Forelimb muscle (tissue), 1 donor: ENCODE data around the gene RHBG. TPM values are rescaled to one million over a fixed set of nuclear protein-coding genes. Genes with fewer than 3 reads are reported as not detected.
"Not testable (repeated sequence)": the region's sequence is repeated elsewhere in the genome, so short reads cannot be mapped to it uniquely, and the experiment has no call there.

Experiments
- DNase-seq: peaks from one replicate; pipeline ENCODE4 v3.0.0-alpha.2; 2013; ENCODE audit warnings: low read depth
- polyA plus RNA-seq: library from polyadenylated mRNA; unstranded; fragments of 120-200 nt; gene quantifications from one replicate; pipeline ENCODE4 v1.2.1, GENCODE V29; 2013; ENCODE audit not compliant: insufficient read length

RHBG gene
- not detected for polyA plus RNA-seq

DNA sequence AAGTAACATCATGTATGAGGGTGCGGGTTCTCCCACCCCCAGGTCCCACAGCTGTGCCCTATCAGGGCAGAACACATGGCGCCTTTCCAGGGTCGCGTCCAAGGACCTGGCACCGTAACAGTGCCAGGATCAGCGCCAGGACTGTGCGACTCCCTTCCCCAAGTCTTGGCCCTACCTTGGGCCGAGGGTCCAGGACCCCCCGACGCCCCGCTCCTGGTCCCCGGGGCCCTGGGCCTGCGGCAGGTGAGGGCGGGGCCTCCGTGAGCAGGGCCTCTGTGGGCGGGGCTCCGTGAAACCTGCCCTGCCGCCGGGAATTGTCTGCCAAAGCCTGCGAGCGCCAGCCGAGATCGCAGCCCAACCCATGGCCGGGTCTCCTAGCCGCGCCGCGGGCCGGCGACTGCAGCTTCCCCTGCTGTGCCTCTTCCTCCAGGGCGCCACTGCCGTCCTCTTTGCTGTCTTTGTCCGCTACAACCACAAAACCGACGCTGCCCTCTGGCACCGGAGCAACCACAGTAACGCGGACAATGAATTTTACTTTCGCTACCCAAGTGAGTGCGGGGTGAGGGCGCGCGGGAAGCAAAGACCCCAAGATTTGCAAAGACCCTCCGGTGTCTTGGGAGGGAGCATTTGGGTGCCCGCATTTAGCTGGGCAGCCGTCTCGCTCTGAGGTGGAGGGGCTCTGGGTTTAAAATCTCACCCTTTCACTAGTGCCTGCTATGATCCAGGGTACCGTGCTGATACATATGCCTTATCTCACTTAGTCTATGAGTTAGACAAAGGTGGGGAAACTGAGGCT is at the start of gene RHBG:
Gene RHBG (plus strand): TSS at position 323 of the 796 bp plus-strand sequence. CDS start 39 bp downstream, at position 362.
- no peak for DNase-seq

DNA sequence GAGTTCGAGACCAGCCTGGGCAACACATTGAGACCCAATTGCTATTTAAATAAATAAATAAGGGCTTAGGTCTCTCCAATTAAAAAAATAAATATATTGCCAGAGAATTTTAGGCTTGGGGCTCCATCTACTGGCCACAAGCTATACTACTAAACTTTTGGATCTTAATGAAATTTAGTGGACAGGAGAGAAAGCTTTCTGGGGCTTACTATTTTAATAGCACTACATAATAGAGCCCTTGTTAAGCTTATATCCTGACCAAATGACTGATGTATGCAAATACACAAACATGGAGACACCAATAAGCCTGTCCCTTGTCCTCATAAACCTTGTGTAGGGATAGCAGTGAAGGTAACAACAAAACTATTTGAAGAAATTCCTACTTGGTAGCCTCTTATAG is 49.3 kb upstream of the RHBG start:
- no peak for DNase-seq

GRCh38 chr1:156320560-156320959 is 48.5 kb upstream of the RHBG start:
- DNase-seq, result no peak

DNA sequence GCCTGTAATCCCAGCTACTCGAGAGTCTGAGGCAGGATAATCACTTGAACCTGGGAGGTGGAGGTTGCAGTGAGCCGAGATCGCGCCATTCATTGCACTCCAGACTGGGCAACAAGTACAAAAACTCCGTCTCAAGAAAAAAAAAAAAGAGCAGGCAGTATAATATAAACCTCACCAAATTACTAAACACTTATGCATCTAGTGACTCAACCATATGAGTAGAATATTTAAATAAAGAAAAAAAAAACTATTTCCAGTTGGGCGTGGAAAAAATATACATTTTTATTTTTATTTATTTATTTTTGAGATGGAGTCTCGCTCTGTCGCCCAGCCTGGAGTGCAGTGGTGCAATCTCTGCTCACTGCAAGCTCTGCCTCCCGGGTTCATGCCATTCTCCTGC is 45.8 kb upstream of the RHBG start:
- not testable (repeated sequence) for DNase-seq

GRCh38 chr1:156336242-156336641 is 32.8 kb upstream of the RHBG start:
- DNase-seq, result no peak

DNA sequence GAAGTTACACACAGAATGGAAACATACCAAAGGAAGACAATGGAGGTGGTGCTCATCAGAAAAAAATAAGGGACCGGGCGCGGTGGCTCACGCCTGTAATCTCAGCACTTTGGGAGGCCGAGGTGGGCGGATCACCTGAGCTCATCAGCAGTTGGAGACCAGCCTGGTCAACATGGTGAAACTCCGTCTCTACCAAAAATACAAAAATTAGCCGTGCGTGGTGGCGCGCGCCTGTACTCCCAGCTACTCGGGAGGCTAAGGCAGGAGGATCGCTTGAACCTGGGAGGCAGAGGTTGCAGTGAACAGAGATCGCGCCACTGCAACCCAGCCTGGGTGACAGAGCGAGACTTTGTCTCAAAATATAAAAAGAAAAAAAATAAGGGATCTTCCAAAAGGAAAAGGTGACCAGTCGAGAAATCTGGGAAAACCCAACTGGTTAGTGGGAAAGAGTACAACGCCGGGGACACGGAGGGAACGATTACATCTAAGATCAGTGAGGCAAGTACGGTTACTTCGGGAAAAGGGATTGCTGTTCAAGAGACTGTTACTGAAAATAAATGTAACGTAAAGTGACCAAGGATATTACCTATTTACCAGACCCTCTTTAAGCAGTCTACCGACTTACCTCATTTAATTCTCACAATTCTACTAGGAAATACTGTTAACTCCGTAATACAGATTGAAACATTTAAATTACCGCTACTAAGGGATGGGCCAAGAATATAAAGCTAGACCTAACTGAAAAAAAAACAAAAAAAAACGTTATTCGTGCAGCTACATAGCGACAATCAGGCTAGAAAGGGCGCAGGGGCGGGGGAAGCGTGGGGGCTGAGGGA is 31.7 kb upstream of the RHBG start:
- DNase-seq, result no peak

DNA sequence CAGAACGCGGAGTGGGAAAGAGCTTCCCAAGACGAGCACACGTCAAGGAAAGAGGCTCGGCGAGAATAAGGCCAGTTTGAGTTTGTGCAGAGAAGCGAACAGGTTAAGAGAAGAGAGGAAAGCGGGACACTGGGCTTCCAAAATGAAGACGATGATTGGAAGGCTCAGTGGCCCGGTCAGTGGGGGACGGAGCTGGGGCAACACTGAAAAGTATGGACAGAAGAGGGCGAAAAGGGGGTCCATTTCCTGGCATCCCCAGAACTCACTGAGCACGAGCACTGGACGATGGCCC is 31.2 kb upstream of the RHBG start:
- DNase-seq, result no peak

- peak; percentile 99 for DNase-seq
Observed at GRCh38 chr1:156338180-156338976, 30.6 kb upstream of the RHBG start, which contains the start of the genes CCT3 and TSACC. Gene CCT3, minus strand, starts transcription at chr1:156338292. Its CDS starts 108 bp downstream, at chr1:156338184. Gene TSACC, plus strand, starts transcription at chr1:156338526. Its CDS starts 1,232 bp downstream, at chr1:156339758.

DNA sequence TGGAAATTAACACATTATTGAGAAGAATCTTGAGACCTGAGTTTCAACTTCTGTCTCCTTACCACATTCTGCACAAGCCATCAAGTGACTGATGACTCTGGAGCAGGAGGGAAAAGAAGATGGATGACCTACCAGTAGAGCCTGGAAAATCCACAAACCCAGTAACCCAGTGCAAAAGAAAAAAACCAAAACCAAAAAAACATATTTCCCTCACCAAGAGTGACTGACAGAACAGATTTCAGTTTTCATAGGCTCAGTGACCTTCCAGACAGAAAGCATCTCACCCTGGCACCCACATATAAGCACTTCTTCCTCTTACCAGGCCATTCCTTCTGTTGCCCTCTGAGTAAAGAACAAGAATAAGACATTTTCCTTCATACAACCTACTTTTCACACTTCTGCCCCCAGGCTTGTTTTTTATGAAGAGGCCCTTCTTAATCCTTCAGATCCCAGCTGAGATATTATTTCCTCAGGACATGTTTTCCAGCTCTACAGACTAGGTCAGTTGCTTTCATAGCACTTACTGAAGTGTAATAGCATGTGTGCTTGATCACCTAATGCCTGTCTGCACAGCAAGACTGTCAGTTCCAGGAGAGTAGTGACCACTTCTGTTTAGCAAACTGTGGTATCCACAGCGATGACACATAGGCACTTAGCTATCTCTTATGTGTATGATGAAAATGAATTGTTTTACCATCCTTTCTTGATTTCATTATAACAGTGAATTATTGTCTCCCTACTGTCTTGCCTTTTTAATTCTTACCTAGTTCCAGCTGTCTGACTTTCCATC is 26.6 kb upstream of the RHBG start:
- no peak for DNase-seq

GRCh38 chr1:156344409-156344808 is 24.6 kb upstream of the RHBG start:
- no peak for DNase-seq

GRCh38 chr1:156346035-156346434 is 23.0 kb upstream of the RHBG start:
- DNase-seq, result not testable (repeated sequence)

DNA sequence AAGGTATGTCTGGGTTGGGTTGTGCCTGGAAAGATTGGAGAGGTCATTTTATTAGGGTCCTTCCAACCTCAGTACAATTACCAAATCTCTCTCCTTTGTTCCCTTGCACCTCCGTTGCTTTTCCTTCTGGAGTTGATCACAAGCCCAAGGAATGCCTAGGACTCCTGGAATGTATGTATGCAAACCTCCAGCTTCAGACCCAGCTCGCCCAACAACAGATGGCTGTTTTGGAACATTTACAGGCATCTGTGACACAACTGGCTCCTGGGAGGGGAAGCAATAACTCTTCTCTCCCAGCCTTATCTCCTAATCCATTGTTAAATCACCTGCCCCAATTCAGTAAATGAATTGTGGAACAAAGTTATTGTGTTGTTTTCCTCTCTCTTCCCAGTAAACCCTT is 22.4 kb upstream of the RHBG start:
- DNase-seq, result no peak

DNA sequence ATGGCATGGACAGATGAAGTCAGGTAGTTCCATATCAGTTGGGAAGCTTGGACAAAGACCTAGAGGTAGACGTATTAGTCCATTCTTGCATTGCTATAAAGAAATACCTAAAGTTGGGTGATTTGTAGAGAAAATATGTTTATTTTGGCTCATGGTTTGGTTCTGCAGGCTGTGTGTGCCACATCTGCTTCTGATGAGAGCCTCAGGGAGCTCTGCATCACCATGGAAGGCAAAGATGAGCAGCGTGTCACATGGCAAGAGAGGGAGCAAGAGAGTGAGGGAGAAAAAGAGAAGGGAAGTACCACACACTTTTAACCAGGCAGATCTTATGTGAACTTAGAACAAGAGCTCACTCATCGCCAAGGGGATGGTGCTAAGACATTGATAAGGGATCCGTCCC is 21.7 kb upstream of the RHBG start:
- no peak for DNase-seq

DNA sequence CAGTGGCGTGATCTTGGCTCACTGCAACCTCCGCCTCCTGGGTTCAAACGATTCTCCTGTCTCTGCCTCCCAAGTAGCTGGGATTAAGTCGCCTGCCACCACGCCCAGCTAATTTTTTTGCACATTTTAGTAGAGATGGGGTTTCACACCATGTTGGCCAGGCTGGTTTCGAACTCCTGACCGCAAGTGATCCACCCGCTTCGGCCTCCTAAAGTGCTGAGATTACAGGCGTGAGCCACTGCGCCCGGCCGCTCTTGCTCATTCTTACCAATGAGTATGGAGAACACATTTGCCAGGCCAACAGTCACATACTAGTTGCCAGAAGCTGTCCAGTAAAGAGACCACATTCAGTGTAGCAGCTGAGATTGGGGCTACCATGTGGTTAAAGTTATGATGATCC is 16.5 kb upstream of the RHBG start:
- not testable (repeated sequence) for DNase-seq

DNA sequence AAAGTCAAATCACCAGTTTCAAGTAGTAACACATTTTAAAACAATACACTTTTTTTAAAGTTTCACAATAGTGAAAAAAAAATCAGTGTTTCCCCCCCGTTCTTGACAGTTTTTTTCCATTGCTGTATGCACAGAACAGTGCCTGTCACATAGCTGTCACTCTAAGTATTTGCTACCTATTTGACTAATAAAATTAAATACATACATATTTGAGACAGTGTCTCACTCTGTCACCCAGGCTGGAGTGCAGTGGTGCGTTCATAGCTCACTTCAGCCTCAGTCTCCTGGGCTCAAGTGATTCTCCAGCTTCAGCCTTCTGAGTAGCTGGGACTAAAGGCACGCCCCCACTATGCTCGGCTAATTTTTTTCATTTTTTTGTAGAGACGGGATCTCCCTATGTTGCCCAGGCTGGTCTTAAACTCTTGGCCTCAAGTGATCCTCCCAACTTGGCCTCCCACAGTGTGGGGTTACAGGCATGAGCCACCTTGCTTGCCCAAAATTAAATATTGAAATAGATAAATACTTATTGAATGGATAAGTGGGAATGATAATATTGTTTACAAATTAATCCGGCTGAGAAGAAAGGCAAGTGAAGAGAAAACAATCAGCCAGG is 12.6 kb upstream of the RHBG start:
- no peak for DNase-seq

- DNase-seq, result no peak
Observed at GRCh38 chr1:156356875-156357534, 12.0 kb upstream of the RHBG start.

DNA sequence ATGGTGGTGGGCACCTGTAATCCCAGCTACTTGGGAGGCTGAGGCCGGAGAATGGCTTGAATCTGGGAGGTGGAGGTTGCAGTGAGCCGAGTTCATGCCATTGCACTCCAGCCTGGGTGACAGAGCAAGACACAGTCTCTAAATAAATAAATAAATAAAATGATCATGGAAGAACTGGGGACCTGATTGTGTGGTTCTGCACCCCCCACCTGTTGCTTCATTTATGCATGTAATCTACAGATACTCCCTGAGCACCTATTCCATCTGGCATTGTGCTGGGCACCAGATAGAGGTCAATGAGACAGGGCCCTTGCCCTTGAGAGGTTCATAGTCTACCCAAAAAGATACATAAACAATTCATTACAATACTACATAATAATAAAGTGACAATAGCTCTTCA is 11.0 kb upstream of the RHBG start:
- DNase-seq, result no peak

DNA sequence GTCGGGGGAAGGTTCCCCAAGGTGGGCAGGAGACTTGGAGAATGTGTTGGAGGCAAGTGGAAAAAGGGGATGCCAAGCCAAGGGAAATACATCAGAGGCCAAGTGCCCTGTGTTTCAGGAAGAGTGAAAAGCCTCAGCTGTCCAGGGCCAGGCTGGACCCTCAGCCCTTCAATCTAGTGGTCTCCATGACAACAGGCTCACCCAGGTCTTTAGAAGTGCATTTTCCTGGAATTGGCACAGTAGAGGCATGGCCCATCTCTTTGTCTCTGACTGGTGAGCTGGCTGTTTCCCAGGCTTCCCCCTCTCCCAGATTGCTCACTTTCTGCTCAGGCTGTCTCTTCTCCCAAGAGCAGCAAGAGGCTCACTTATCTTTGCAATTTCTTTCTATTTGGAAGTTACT is 10.4 kb upstream of the RHBG start:
- no peak for DNase-seq

GRCh38 chr1:156359249-156359648 is 9.8 kb upstream of the RHBG start:
- no peak for DNase-seq

GRCh38 chr1:156359973-156360372 is 9.0 kb upstream of the RHBG start:
- DNase-seq, result no peak
